Activated effector memory CD4-positive, alpha-beta T cell treated with Interleukin-2 at 50 U/mL for 16 hours (primary cell): ENCODE results near the gene RAI14.

Experiments
- DNase-seq: peaks from one replicate; pipeline ENCODE4 v3.0.0-alpha.2; 2020

The RAI14 gene

DNA sequence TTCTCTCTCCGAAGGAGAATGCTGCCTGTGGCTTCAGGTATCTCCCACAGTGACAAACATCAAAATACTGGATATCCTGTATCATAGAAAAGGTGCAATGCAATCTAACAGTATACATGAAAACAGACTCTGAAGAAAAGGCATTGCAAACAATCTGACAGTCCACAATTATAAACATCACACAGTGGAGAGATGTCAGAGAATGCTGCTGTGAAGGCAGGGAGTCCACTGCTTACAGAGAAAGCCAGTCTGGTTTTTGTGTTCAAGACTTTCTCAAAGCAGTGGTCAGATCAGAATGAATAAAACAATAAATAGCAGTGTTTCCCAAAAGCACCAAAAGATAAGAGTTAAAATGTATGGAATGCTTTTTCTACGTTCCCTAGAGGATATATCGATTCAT, 211.5 kb downstream of the RAI14 start:
- no peak for DNase-seq

DNA sequence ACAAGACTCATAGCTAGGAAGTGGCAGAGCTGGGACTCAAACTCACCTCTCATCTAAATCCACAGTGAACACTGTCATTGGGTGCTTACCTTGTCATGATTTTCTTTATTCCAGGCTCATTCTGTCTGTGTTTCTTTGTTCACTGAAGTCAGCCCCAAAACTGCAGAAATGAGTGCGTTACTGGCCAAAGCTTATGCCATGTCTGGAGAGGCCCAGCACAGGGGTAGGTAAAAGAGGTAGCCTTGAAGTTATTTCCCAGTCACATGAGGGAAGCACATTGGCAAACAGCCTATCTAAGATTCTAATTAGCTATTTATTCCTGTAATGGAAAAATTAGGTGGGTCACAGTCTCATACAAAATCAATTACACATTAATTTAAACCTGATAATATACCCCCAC, 212.7 kb downstream of the RAI14 start:
- DNase-seq: no peak

DNA sequence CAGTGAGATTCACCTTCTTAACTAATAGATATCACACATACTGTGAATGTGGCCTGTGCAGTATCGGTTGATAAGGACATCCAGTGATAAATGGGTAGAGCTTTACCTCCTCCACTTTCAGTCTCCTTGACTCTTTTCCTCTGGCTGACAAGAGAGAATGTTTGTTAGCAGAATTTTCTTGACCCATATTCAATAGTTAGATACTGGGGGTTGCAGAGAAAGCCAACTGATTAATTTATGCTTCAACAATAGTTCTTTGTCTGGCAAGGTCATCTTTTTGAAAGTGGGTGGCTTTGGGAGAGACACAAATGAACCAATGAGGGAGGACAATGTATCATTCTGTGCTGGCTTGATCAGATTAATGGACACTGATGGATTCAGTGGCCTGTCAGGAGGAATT, 213.1 kb downstream of the RAI14 start:
- no peak for DNase-seq

DNA sequence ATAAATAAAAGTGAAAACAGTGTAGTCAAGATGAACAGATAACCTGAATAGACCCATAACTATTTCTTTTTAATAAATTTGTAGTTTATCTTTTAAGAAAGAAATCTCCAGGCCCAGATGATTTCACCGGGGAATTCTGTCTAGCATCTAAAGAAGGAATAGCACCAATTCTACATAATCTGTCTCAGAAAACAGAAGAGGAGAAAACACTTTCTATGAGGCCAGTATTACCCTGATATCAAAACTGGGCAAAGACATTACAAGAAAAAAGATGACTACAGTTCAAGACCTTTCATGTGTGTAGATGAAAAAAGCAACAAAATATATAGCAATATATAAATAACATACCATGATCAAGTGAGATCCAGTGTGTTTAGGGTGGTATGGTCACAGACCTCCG, 214.3 kb downstream of the RAI14 start:
- DNase-seq: no peak

DNA sequence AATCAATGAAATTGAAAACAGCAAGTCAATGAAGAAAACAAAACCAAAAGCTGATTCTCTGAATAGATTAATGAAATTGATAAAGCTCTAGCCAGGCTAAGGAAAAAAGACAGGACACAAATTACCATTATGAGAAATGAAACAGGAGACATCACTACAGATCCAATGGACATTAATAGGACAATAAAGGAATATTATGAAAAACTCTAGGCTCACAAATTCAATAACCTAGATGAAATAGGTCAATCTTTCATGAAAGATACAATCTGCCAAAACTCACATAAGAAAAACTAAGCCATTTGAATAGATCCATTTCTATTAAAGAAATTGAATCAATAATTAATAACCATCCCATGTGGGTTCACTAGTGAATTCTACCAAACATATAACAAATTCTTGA, 220.1 kb downstream of the RAI14 start:
- DNase-seq: no peak

DNA sequence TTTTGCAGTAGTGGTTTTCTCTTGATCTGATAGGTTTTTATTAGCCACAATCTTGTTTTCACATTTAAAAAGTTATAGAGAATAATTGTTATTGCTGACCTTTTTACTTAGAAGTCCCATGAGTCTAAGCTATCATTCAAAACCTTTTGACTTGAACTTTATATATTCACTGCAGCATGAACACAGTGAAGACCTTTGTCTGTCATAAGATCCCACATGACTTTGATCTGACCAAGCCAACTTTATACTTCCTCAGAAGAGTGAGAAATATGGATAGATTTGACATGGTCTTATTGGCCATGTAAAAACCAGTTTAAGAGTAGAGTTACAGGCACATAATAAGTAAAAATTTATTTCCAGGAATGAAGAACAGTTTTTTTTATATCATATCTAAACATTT, 225.1 kb downstream of the RAI14 start:
- DNase-seq: no peak
